ENCODE measurements around the gene PALLD. TPM values are rescaled to one million over a fixed set of nuclear protein-coding genes. Genes with fewer than 3 reads are reported as not detected.

Gene PALLD
- total RNA-seq, 1 experiment from 2014 or later: 18.3 TPM

- no peaks in the 10 kb centered on the region for H3K79me1 ChIP-seq (ENCODE audit: insufficient read depth, low read depth, low read length, poor library complexity, severe bottlenecking)
- no peak overlapping the region for H2AFZ ChIP-seq (ENCODE audit: low read length)
- no peak overlapping the region for H3K4me2 ChIP-seq (ENCODE audit: insufficient read depth, insufficient read length, low read length)
- peaks cover 0 to 3% (median 0%) of the 10 kb centered on the region in 3 experiments; a peak in 4 of 7 replicates for H3K36me3 Mint-ChIP-seq (ENCODE audit: insufficient read depth in 1 of 3, low read depth in 3 of 3)
- no peak for TF ChIP-seq CTCF (conservative IDR thresholded peaks at IDR 0.05)
- no peak for DNase-seq
- no peak overlapping the region for H3K27ac ChIP-seq (ENCODE audit: insufficient read length, low read depth, low read length)
- no peak overlapping the region for H2AK5ac ChIP-seq (ENCODE audit: insufficient read length, low read length)
- no peak overlapping the region for H3K18ac ChIP-seq (ENCODE audit: insufficient read length, low read depth, low read length)
- H4K91ac ChIP-seq (ENCODE audit: insufficient read length, low read depth, low read length): no peak overlapping the region
- no peaks in the 10 kb centered on the region for H3K9me3 ChIP-seq (ENCODE audit: control insufficient read depth, low read depth, low read length)
- no peak overlapping the region for H3K4ac ChIP-seq (ENCODE audit: low read depth, low read length)
- H2BK15ac ChIP-seq (ENCODE audit: low read depth, low read length): no peak overlapping the region
- peaks cover 4% of the 10 kb centered on the region; the same call in 1 of the 2 replicates for H3K4me1 ChIP-seq (ENCODE audit: insufficient read depth, low read length)
- H2BK12ac ChIP-seq (ENCODE audit: insufficient read length, low read depth, low read length): no peak overlapping the region
- H3K23ac ChIP-seq (ENCODE audit: insufficient read length, low read depth, low read length): no peak overlapping the region
- peaks cover 4% of the 10 kb centered on the region for H3K23me2 ChIP-seq (ENCODE audit: insufficient read length, low read depth, low read length, poor library complexity, severe bottlenecking)
- no peak overlapping the region for H4K8ac ChIP-seq (replicated peaks; ENCODE audit: insufficient read length, low read depth, low read length)
- no CpG with 5 or more reads among the region's 4 CpGs for WGBS (ENCODE audit: extremely low coverage, insufficient read length, low lambda C conversion rate)
- no peak overlapping the region for H3T11ph ChIP-seq (ENCODE audit: low read length)
- no peak overlapping the region for H2BK5ac ChIP-seq (ENCODE audit: insufficient read length, low read length)
- H3K9ac ChIP-seq (ENCODE audit: extremely low read depth, insufficient read length, low read length): no peak overlapping the region
- no peak overlapping the region for H2BK120ac ChIP-seq (ENCODE audit: low read depth, low read length, poor library complexity, severe bottlenecking)
- no peak overlapping the region for H3K56ac ChIP-seq (ENCODE audit: insufficient read length, low read depth, low read length)
- H3K27me3 ChIP-seq (ENCODE audit: insufficient read depth, low read length): no peaks in the 10 kb centered on the region; the same call in 1 of the 2 replicates
- peaks cover 21% of the 10 kb centered on the region for H3K27me3 Mint-ChIP-seq (ENCODE audit: low read depth)
- H3K9me3 Mint-ChIP-seq: no peaks in the 10 kb centered on the region; a peak in 1 of 5 replicates
- H3K14ac ChIP-seq (ENCODE audit: insufficient read depth, low read length): no peak overlapping the region
- no peaks in the 10 kb centered on the region; the same call in 1 of the 2 replicates for H3K79me2 ChIP-seq (ENCODE audit: insufficient read depth, low read length)
- H2BK20ac ChIP-seq (ENCODE audit: low read depth, low read length, poor library complexity, severe bottlenecking): no peak overlapping the region
- no peak overlapping the region for H4K5ac ChIP-seq (ENCODE audit: insufficient read length, low read depth, low read length)
- peaks cover 42 to 59% of the 10 kb centered on the region in 2 experiments for H3K4me1 Mint-ChIP-seq
- H3K4me3 Mint-ChIP-seq: no peak overlapping the region
- no peaks in the 10 kb centered on the region for H4K20me1 ChIP-seq (ENCODE audit: control insufficient read depth, insufficient read depth, insufficient read length)
- H3K27ac Mint-ChIP-seq: peak overlapping the region in 1 of 3 experiments; percentile 47; a peak in 1 of 7 replicates
Observed at GRCh38 chr4:168837922-168838321, 341.1 kb downstream of the PALLD start.

Data from H9 (cell line).